Lower leg skin (tissue), 4 donors: ENCODE data around the gene GOLGA7B. TPM values are rescaled to one million over a fixed set of nuclear protein-coding genes. Genes with fewer than 3 reads are reported as not detected.

ENCODE experiments used
- DNase-seq, 2 donors: peaks; one replicate each; pipeline ENCODE4 v3.0.0-alpha.2; 2019; ENCODE audit warnings: low spot score in 2 of 2
- H3K4me3 ChIP-seq: fragments of 200-600 bp; sonication (generic); 2 replicates; pipeline ENCODE4 v1.5.1; 2017; ENCODE audit warnings: mild to moderate bottlenecking, low read depth; ENCODE audit not compliant: poor library complexity, severe bottlenecking
- POLR2A ChIP-seq, 2 donors: fragments of 450-650 bp; IDR thresholded peaks; one replicate each; pipeline ENCODE4 v1.6.1; 2016 to 2017; ENCODE audit warnings: antibody characterized with exemption in 2 of 2, mild to moderate bottlenecking in 1 of 2, moderate library complexity in 1 of 2
- WGBS, 2 donors: methylation state at CpG; one replicate each; pipeline ENCODE4 v1.1.5; 2018; 5-methylcytosine and 5-hydroxymethylcytosine counted together
- intact Hi-C: fragments of 100-400 bp; cut with DNase I; formaldehyde crosslinking; loops from one replicate; pipeline ENCODE4 v1.15.0; 2023; ENCODE audit warnings: low total_unique reads
- total RNA-seq, 4 donors: library from RNA; depleted of rRNA; stranded (reverse); fragments of >200 nt; gene quantifications; one replicate each; pipeline ENCODE4 v1.1.0, GENCODE V29; 2016
- TF ChIP-seq, protein P1 (sequence below), 3 donors: fragments of 450-650 bp; IDR thresholded peaks; one replicate each; pipeline ENCODE4 v1.5.1; 2016; ENCODE audit warnings: antibody characterized with exemption in 3 of 3, mild to moderate bottlenecking in 3 of 3, moderate library complexity in 2 of 3

GOLGA7B gene
- total RNA-seq, 4 donors from 2014 or later = 7.3 to 17.3 (median 7.8) TPM

DNA sequence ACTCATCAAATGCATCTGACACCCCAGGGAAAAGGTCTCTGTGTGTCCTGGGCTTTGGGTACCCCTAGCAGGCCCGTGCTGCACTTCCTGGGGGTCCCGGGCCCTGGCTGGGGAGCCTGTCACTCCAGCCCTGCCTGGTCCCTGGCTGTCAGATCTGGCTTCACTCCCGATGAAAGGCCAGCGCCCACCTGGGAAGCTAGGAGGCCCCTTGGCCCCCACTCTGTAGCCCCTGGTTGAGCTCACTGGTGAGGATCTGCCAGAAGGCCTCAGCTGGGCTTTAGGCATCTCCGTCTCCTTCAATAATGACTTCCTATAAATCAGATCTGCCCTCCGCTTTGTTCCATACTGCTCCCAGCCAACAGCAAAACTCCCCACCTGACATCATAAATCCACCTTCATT lies 64.0 kb downstream of the GOLGA7B start:
- no peak for TF ChIP-seq POLR2A (IDR thresholded peaks at IDR 0.05)
- TF ChIP-seq, protein P1, sequence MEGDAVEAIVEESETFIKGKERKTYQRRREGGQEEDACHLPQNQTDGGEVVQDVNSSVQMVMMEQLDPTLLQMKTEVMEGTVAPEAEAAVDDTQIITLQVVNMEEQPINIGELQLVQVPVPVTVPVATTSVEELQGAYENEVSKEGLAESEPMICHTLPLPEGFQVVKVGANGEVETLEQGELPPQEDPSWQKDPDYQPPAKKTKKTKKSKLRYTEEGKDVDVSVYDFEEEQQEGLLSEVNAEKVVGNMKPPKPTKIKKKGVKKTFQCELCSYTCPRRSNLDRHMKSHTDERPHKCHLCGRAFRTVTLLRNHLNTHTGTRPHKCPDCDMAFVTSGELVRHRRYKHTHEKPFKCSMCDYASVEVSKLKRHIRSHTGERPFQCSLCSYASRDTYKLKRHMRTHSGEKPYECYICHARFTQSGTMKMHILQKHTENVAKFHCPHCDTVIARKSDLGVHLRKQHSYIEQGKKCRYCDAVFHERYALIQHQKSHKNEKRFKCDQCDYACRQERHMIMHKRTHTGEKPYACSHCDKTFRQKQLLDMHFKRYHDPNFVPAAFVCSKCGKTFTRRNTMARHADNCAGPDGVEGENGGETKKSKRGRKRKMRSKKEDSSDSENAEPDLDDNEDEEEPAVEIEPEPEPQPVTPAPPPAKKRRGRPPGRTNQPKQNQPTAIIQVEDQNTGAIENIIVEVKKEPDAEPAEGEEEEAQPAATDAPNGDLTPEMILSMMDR (IDR thresholded peaks at IDR 0.05) = no peak
- no peak overlapping the region for H3K4me3 ChIP-seq
- WGBS, 2 donors = 78 to 85% methylated on average over 6 of the region's 6 CpGs
- DNase-seq = no peak
- intact Hi-C loops = loop anchor here (5.0 to 10.0 kb wide), 2 partner anchors 124 to 401 kb away; no protein-coding TSS in a partner anchor

DNA sequence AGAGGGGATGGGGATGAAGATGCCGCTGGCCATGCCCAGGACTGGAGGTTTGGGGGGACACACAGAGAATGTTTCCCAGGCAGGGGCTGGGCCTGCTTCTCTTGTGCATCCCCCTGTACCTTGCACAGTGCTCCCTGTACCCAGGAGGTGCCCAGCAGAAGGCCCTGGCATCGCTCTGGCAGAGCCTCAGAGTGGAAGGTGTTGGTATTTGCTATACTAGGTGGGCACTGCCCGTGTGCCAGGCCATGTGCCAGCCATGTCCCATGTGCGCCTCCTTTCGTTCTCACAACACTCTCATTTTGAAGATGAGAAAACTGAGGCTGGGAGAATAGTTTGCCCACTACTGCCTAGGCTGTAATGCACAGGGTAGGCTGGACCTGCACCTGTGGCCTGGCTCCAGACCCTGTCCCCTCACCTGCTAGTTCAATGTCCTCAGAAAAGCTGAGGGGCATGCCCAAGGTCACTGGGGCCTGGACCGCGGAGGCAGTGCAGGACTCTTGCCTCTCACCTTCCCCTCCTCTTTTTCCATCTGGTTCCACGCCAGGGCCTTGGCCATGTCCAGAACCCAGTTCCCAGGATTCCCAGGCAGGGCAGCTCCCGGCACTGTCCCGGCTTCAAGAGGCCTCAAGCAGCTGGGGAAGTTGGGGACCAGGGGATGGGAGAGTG lies 64.7 kb downstream of the GOLGA7B start:
- DNase-seq = no peak
- TF ChIP-seq POLR2A (IDR thresholded peaks at IDR 0.05) = no peak
- TF ChIP-seq, protein P1 (IDR thresholded peaks at IDR 0.05) = no peak
- no peak overlapping the region for H3K4me3 ChIP-seq
- WGBS, 2 donors = 48 to 56% methylated on average over 8 to 10 of the region's 10 CpGs
- intact Hi-C loops = loop anchor here (5.0 to 10.0 kb wide), 2 partner anchors 123 to 400 kb away; no protein-coding TSS in a partner anchor

GRCh38 chr10:97914837-97915211 lies 65.2 kb downstream of the GOLGA7B start:
- no peak for TF ChIP-seq POLR2A (IDR thresholded peaks at IDR 0.05)
- TF ChIP-seq, protein P1 (IDR thresholded peaks at IDR 0.05) = peak in 1 of 3 donors; percentile 28
- no peak overlapping the region for H3K4me3 ChIP-seq
- 6 to 27% methylated on average over 3 to 11 of the region's 11 CpGs for WGBS, 2 donors
- peak; percentile 43 to 93 for DNase-seq
- intact Hi-C loops = loop anchor here (5.0 to 10.0 kb wide), 2 partner anchors 122 to 400 kb away; no protein-coding TSS in a partner anchor

GRCh38 chr10:97915346-97916131 lies 65.9 kb downstream of the GOLGA7B start:
- 43 to 54% methylated on average over 20 to 21 of the region's 21 CpGs for WGBS, 2 donors

DNA sequence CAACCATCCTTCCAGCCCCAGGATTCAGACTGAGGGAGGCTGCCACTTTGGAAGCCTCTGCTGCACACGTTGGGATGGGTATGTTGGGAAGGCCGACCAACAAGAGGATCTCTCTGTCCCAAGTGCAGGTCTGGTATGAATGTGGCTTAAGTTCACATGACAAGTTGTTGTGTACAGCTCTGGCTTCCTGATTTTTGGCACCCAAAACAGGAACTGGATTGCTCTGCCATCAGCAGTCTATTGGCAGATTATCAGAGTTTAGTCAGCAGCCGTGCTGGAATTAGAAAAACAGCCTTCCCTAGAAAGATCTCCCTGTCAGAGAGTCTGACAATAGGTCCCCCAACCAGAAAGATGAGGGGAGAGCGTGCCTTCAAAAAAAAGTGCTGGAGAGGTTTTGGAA lies 66.9 kb downstream of the GOLGA7B start:
- peak in 1 of 2 donors; percentile 75 for DNase-seq
- H3K4me3 ChIP-seq = no peak overlapping the region
- TF ChIP-seq POLR2A (IDR thresholded peaks at IDR 0.05) = no peak
- TF ChIP-seq, protein P1 (IDR thresholded peaks at IDR 0.05) = no peak
- intact Hi-C loops = loop anchor here (10.0 kb wide), 1 partner anchor 398 kb away; no protein-coding TSS in a partner anchor
- 22 to 25% methylated on average over 4 of the region's 4 CpGs for WGBS, 2 donors

More at GRCh38 chr10:97915346-97916131, 65.9 kb downstream of the GOLGA7B start:
- DNase-seq = no peak
- TF ChIP-seq, protein P1 (IDR thresholded peaks at IDR 0.05) = no peak
- no peak for TF ChIP-seq POLR2A (IDR thresholded peaks at IDR 0.05)
- H3K4me3 ChIP-seq = no peak overlapping the region
- intact Hi-C loops = loop anchor here (10.0 kb wide), 1 partner anchor 399 kb away; no protein-coding TSS in a partner anchor
